Aorta (tissue), 5 donors: ENCODE data around the gene MYBPH. TPM values are rescaled to one million over a fixed set of nuclear protein-coding genes. Genes with fewer than 3 reads are reported as not detected.

Experiments used
- ATAC-seq: fragments of 200-7000 bp; cut with Tn5 transposase; one replicate; pipeline ENCODE4 v1.9.1; 2022; ENCODE audit warnings: moderate library complexity; ENCODE audit not compliant: low FRiP score
- DNase-seq, 2 donors: peaks; one replicate each; pipeline ENCODE4 v3.0.0-alpha.2; 2020
- H3K27ac ChIP-seq, 2 donors: one replicate each; pipeline ENCODE4 v1.5.1; 2013; ENCODE audit warnings: low read length in 2 of 2, mild to moderate bottlenecking in 2 of 2, moderate library complexity in 2 of 2, control low read depth in 1 of 2, inconsistent platforms in 1 of 2, low read depth in 1 of 2
- H3K27me3 ChIP-seq, 2 donors: one replicate each; pipeline ENCODE4 v1.6.1; 2013; ENCODE audit warnings: control low read depth in 1 of 2, low read length in 1 of 2, mild to moderate bottlenecking in 1 of 2, moderate library complexity in 1 of 2; ENCODE audit not compliant: insufficient read depth in 2 of 2, control insufficient read depth in 1 of 2
- H3K36me3 ChIP-seq, 2 donors: one replicate each; pipeline ENCODE4 v1.6.1; 2013; ENCODE audit warnings: control low read depth in 1 of 2, low read length in 1 of 2, mild to moderate bottlenecking in 1 of 2; ENCODE audit not compliant: insufficient read depth in 2 of 2, control insufficient read depth in 1 of 2
- H3K4me1 ChIP-seq, 2 donors: one replicate each; pipeline ENCODE4 v1.6.1; 2013; ENCODE audit warnings: low read length in 2 of 2, control low read depth in 1 of 2, mild to moderate bottlenecking in 1 of 2, moderate library complexity in 1 of 2; ENCODE audit not compliant: insufficient read depth in 2 of 2, control insufficient read depth in 1 of 2
- H3K4me3 ChIP-seq, 2 donors: one replicate each; pipeline ENCODE4 v1.5.1; 2013; ENCODE audit warnings: low read length in 2 of 2, control low read depth in 1 of 2, mild to moderate bottlenecking in 1 of 2
- H3K9me3 ChIP-seq: one replicate; pipeline ENCODE4 v1.6.1; 2013; ENCODE audit warnings: mild to moderate bottlenecking, low read length; ENCODE audit not compliant: control insufficient read depth
- whole genome bisulfite sequencing, 2 donors: extraction: QIAGEN DNeasy Blood & Tissue Kit; methylation state at CpG; one replicate each; pipeline ENCODE4 v1.1.7; 2013; 5-methylcytosine and 5-hydroxymethylcytosine counted together
- intact Hi-C, 2 donors: fragments of 100-400 bp; cut with DNase I; formaldehyde crosslinking; loops; one replicate each; pipeline versions ENCODE4 v1.14.2 to v1.15.0; 2022
- polyA plus RNA-seq, 2 donors: library from polyadenylated mRNA; stranded (reverse); fragments of 200-250 nt; gene quantifications; one replicate each; pipeline ENCODE4 v1.2.3, GENCODE V29; 2013
- total RNA-seq, 2 donors: library from RNA; stranded (reverse); fragmentation: NEBNext Ultra II Directional; extraction: Animal tissue kit (Norgen Biotek cat#: 25700); gene quantifications; one replicate each; pipeline ENCODE4 v1.2.1, GENCODE V29; 2021
- donor health status: healthy with polysubstance abuse.
- donor health status: Bipolar disorder and iron deficiency.
- donor health status: DM: no; HTN: no; CAD: no.
- donor health status: DM: no; HTN: no; CAD: no.
- donor health status: DM: yes; HTN: yes; CAD: no.

MYBPH gene
- total and polyA plus RNA-seq, 4 donors: not detected

- intact Hi-C loops: no loop called here
- ATAC-seq: no peak
- WGBS, 2 donors: 95% methylated on average over 14 of the region's 14 CpGs
These were observed 3.4 kb upstream of the MYBPH start for GRCh38 chr1:203178821-203179666.

GRCh38 chr1:203178083-203178482 lies 2.5 kb upstream of the MYBPH start:
- WGBS, 2 donors: 82 to 86% methylated on average over 5 of the region's 5 CpGs
- ATAC-seq: no peak
- Histone ChIP-seq H3K27ac (no peak overlapping the region), H3K9me3 (no peaks in the 10 kb centered on the region), H3K27me3 (no peaks in the 10 kb centered on the region), H3K4me1 (no peaks in the 10 kb centered on the region), H3K4me3 (no peak overlapping the region), H3K36me3 (no peaks in the 10 kb centered on the region)
- intact Hi-C loops: no loop called here
- peak in 1 of 2 donors; percentile 36 for DNase-seq

More at GRCh38 chr1:203178821-203179666, 3.4 kb upstream of the MYBPH start:
- no peaks in the 10 kb centered on the region for H3K36me3 ChIP-seq
- DNase-seq: peak in 1 of 2 donors; percentile 68
- no peaks in the 10 kb centered on the region for H3K4me1 ChIP-seq
- no peak overlapping the region for H3K4me3 ChIP-seq
- no peak overlapping the region for H3K27ac ChIP-seq
- no peaks in the 10 kb centered on the region for H3K27me3 ChIP-seq
- no peaks in the 10 kb centered on the region for H3K9me3 ChIP-seq

GRCh38 chr1:203177470-203178039 lies 1.9 kb upstream of the MYBPH start:
- DNase-seq: peak in 1 of 2 donors; percentile 79
- Histone ChIP-seq H3K27ac (no peak overlapping the region), H3K4me3 (no peak overlapping the region), H3K27me3 (no peaks in the 10 kb centered on the region), H3K36me3 (no peaks in the 10 kb centered on the region), H3K9me3 (no peaks in the 10 kb centered on the region), H3K4me1 (no peaks in the 10 kb centered on the region)
- no peak for ATAC-seq
- WGBS, 2 donors: 59% methylated on average over 9 of the region's 9 CpGs
- intact Hi-C loops: no loop called here

- Histone ChIP-seq H3K4me1 (no peaks in the 10 kb centered on the region), H3K36me3 (no peaks in the 10 kb centered on the region), H3K27ac (no peak overlapping the region), H3K27me3 (no peaks in the 10 kb centered on the region), H3K4me3 (no peak overlapping the region), H3K9me3 (no peaks in the 10 kb centered on the region)
- 94% methylated on average over 6 of the region's 6 CpGs for WGBS, 2 donors
- intact Hi-C loops: no loop called here
- DNase-seq: no peak
- no peak for ATAC-seq
These were observed 1.4 kb upstream of the MYBPH start for GRCh38 chr1:203177036-203177405.

GRCh38 chr1:203176273-203177035 lies 828 bp upstream of the MYBPH start:
- Histone ChIP-seq H3K4me1 (no peaks in the 10 kb centered on the region), H3K27me3 (no peaks in the 10 kb centered on the region), H3K36me3 (no peaks in the 10 kb centered on the region), H3K27ac (no peak overlapping the region), H3K9me3 (no peaks in the 10 kb centered on the region), H3K4me3 (no peak overlapping the region)
- ATAC-seq (no peak), DNase-seq (peak in 1 of 2 donors; percentile 63)
- 87 to 95% methylated on average over 9 of the region's 9 CpGs for WGBS, 2 donors
- intact Hi-C loops: no loop called here

- WGBS, 2 donors: 82 to 84% methylated on average over 9 of the region's 9 CpGs
- intact Hi-C loops: no loop called here
- no peaks in the 10 kb centered on the region for H3K36me3 ChIP-seq
- no peak overlapping the region for H3K27ac ChIP-seq
- no peak overlapping the region for H3K4me3 ChIP-seq
- no peaks in the 10 kb centered on the region for H3K9me3 ChIP-seq
- no peaks in the 10 kb centered on the region for H3K4me1 ChIP-seq
- DNase-seq (peak; percentile 72 to 74), ATAC-seq (peak; percentile 23)
- H3K27me3 ChIP-seq: no peaks in the 10 kb centered on the region
These were observed 208 bp upstream of the MYBPH start for GRCh38 chr1:203175827-203176241.

GRCh38 chr1:203174324-203174985 lies 1.2 kb downstream of the MYBPH start:
- intact Hi-C loops: loop anchor here (5.0 kb wide), 2 partner anchors 132 to 137 kb away; no protein-coding TSS in a partner anchor
- no peaks in the 10 kb centered on the region for H3K4me1 ChIP-seq
- ATAC-seq (no peak), DNase-seq (peak in 1 of 2 donors; percentile 59)
- H3K36me3 ChIP-seq: no peaks in the 10 kb centered on the region
- H3K27ac ChIP-seq: no peak overlapping the region
- 94 to 95% methylated on average over 12 of the region's 12 CpGs for WGBS, 2 donors
- no peaks in the 10 kb centered on the region for H3K9me3 ChIP-seq
- no peaks in the 10 kb centered on the region for H3K27me3 ChIP-seq
- H3K4me3 ChIP-seq: no peak overlapping the region

GRCh38 chr1:203173566-203173965 lies 2.1 kb downstream of the MYBPH start:
- DNase-seq (peak in 1 of 2 donors; percentile 46), ATAC-seq (no peak)
- Histone ChIP-seq H3K27me3 (no peaks in the 10 kb centered on the region), H3K4me3 (no peak overlapping the region), H3K27ac (no peak overlapping the region), H3K36me3 (no peaks in the 10 kb centered on the region), H3K9me3 (no peaks in the 10 kb centered on the region), H3K4me1 (no peaks in the 10 kb centered on the region)
- intact Hi-C loops: loop anchor here (5.0 kb wide), 2 partner anchors 131 to 136 kb away; no protein-coding TSS in a partner anchor
- 85 to 87% methylated on average over 5 of the region's 5 CpGs for WGBS, 2 donors
